GM12878 (cell line): ENCODE results near the gene TEDC1.

Source experiments
- EP300 ChIP-seq, 2 experiments: fragments of 150-350 bp in 1 of 2; IDR thresholded peaks; 2 replicates each; pipeline ENCODE4 v1.6.1; 2011 to 2012; ENCODE audit warnings: low read depth in 2 of 2, low read length in 2 of 2, borderline replicate concordance in 1 of 2, improper control_type of control experiment in 1 of 2, inconsistent platforms in 1 of 2; ENCODE audit not compliant: control insufficient read depth in 1 of 2
- EZH2 ChIP-seq: IDR thresholded peaks from 2 replicates; pipeline ENCODE4 v1.6.1; 2012; ENCODE audit warnings: low read depth, mild to moderate bottlenecking, control low read depth, inconsistent platforms, low read length, borderline replicate concordance; ENCODE audit not compliant: control insufficient read depth
- HDAC2 ChIP-seq: fragments of 200-600 bp; sonication (generic); IDR thresholded peaks from 2 replicates; pipeline ENCODE4 v1.6.1; 2017
- HDAC6 ChIP-seq: fragments of 200-600 bp; sonication (generic); IDR thresholded peaks from one replicate; pipeline ENCODE4 v1.8.0; 2017; ENCODE audit warnings: antibody characterized with exemption; ENCODE audit not compliant: unreplicated experiment
- JUNB ChIP-seq: IDR thresholded peaks from 2 replicates; pipeline ENCODE4 v1.6.1; 2016; ENCODE audit warnings: antibody characterized with exemption, mild to moderate bottlenecking
- POLR2AphosphoS5 ChIP-seq: IDR thresholded peaks from 2 replicates; pipeline ENCODE4 v1.6.1; 2011; ENCODE audit warnings: mild to moderate bottlenecking, low read length, inconsistent platforms
- SPI1 ChIP-seq: IDR thresholded peaks from 2 replicates; pipeline ENCODE4 v1.6.1; 2011; ENCODE audit warnings: low read depth, mild to moderate bottlenecking, low read length, moderate library complexity, borderline replicate concordance; ENCODE audit not compliant: insufficient read depth
- STAT3 ChIP-seq: IDR thresholded peaks from 2 replicates; pipeline ENCODE4 v1.6.1; 2011; ENCODE audit warnings: low read depth, low read length, improper control_type of control experiment
- TF ChIP-seq, protein P1 (sequence below): fragments of 450-650 bp; IDR thresholded peaks from 2 replicates; pipeline ENCODE4 v1.6.1; 2016; ENCODE audit warnings: mild to moderate bottlenecking
- TF ChIP-seq, protein P2 (sequence below): IDR thresholded peaks from 2 replicates; pipeline ENCODE4 v1.6.1; 2012; ENCODE audit warnings: low read depth, low read length, improper control_type of control experiment
- TF ChIP-seq, protein P3 (sequence below): IDR thresholded peaks from 2 replicates; pipeline ENCODE4 v1.6.1; 2012; ENCODE audit warnings: mild to moderate bottlenecking, low read depth, low read length

DNA sequence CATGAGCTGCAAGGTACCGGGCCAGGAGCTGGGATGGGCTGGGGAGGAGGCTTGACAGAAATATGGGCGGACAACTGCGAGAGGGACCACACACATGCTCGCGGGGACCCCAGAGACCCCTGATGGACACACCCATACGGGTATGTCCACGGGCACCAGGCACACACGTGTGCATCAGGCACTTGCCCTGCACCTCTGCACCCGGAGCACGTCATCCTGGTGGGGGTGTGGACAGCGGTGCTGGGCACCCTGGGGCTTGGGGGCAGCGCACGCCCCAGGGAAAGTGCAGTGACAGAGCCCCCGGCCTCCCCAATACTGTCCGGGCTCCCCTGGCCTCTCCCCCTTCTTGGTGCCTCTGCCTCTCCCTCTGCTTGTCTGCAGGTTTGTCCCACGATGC lies 6.1 kb upstream of the TEDC1 start:
- TF ChIP-seq HDAC2 (no peak), JUNB (no peak), HDAC6 (no peak), POLR2AphosphoS5 (no peak), EP300 (IDR thresholded peaks at IDR 0.05; ENCODE audit: borderline replicate concordance in 1 of 2, control insufficient read depth in 1 of 2, low read depth in 2 of 2, low read length in 2 of 2) (no peak), SPI1 (no peak), STAT3 (no peak), EZH2 (no peak)
- TF ChIP-seq, protein P1, sequence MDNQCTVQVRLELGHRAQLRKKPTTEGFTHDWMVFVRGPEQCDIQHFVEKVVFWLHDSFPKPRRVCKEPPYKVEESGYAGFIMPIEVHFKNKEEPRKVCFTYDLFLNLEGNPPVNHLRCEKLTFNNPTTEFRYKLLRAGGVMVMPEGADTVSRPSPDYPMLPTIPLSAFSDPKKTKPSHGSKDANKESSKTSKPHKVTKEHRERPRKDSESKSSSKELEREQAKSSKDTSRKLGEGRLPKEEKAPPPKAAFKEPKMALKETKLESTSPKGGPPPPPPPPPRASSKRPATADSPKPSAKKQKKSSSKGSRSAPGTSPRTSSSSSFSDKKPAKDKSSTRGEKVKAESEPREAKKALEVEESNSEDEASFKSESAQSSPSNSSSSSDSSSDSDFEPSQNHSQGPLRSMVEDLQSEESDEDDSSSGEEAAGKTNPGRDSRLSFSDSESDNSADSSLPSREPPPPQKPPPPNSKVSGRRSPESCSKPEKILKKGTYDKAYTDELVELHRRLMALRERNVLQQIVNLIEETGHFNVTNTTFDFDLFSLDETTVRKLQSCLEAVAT: no peak
- TF ChIP-seq, protein P2, sequence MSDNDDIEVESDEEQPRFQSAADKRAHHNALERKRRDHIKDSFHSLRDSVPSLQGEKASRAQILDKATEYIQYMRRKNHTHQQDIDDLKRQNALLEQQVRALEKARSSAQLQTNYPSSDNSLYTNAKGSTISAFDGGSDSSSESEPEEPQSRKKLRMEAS: no peak
- TF ChIP-seq, protein P3, sequence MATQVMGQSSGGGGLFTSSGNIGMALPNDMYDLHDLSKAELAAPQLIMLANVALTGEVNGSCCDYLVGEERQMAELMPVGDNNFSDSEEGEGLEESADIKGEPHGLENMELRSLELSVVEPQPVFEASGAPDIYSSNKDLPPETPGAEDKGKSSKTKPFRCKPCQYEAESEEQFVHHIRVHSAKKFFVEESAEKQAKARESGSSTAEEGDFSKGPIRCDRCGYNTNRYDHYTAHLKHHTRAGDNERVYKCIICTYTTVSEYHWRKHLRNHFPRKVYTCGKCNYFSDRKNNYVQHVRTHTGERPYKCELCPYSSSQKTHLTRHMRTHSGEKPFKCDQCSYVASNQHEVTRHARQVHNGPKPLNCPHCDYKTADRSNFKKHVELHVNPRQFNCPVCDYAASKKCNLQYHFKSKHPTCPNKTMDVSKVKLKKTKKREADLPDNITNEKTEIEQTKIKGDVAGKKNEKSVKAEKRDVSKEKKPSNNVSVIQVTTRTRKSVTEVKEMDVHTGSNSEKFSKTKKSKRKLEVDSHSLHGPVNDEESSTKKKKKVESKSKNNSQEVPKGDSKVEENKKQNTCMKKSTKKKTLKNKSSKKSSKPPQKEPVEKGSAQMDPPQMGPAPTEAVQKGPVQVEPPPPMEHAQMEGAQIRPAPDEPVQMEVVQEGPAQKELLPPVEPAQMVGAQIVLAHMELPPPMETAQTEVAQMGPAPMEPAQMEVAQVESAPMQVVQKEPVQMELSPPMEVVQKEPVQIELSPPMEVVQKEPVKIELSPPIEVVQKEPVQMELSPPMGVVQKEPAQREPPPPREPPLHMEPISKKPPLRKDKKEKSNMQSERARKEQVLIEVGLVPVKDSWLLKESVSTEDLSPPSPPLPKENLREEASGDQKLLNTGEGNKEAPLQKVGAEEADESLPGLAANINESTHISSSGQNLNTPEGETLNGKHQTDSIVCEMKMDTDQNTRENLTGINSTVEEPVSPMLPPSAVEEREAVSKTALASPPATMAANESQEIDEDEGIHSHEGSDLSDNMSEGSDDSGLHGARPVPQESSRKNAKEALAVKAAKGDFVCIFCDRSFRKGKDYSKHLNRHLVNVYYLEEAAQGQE: no peak
